ENCODE results near the gene DNAH5.

Gene DNAH5

GRCh38 chr5:13648822-13649221, 295.7 kb downstream of the DNAH5 start:
- in situ Hi-C loops (cut with MboI; ENCODE audit: low sequenced_read_pairs), result no loop called here

- in situ Hi-C loops (cut with MboI; ENCODE audit: low sequenced_read_pairs), result no loop called here
Observed at GRCh38 chr5:13643734-13644133, 300.8 kb downstream of the DNAH5 start.

- in situ Hi-C loops (cut with MboI; ENCODE audit: low sequenced_read_pairs), result no loop called here
Observed at GRCh38 chr5:13643196-13643595, 301.3 kb downstream of the DNAH5 start.
